Measurements from ENCODE around the gene HAUS3. TPM values are rescaled to one million over a fixed set of nuclear protein-coding genes. Genes with fewer than 3 reads are reported as not detected.

Gene HAUS3
- total and polyA plus RNA-seq, 7 donors, result 4.2 to 16.1 (median 5.3) TPM

- no peaks in the 10 kb centered on the region for H3K9me3 ChIP-seq
- H3K36me3 ChIP-seq (ENCODE audit: insufficient read depth in 1 of 2, low read depth in 1 of 2), result peaks cover 0 to 38% of the 10 kb centered on the region in 2 donors
- no peak for TF ChIP-seq CTCF (IDR thresholded peaks at IDR 0.05)
- H3K27me3 ChIP-seq (ENCODE audit: insufficient read depth in 3 of 3, low read length in 2 of 3), result no peaks in the 10 kb centered on the region
- peak overlapping the region; percentile 99 for H3K4me3 ChIP-seq
- peak; percentile 15 to 54 for DNase-seq
- WGBS, 3 donors, result 45 to 75% (median 49%) methylated on average over 11 to 13 of the region's 13 CpGs
- ATAC-seq, result no peak
- intact Hi-C loops (cut with DNase I), result no loop called here
- peak overlapping the region; percentile 94 for H3K27ac ChIP-seq
- peaks cover 60% of the 10 kb centered on the region for H3K4me1 ChIP-seq
Observed at GRCh38 chr4:2259036-2259540, 17.2 kb upstream of the HAUS3 start.

- WGBS, 3 donors, result 79 to 84% (median 81%) methylated on average over 17 to 18 of the region's 18 CpGs
Observed at GRCh38 chr4:2258091-2259035, 16.4 kb upstream of the HAUS3 start.

GRCh38 chr4:2257361-2258081 lies 15.6 kb upstream of the HAUS3 start:
- Histone ChIP-seq H3K36me3 (ENCODE audit: insufficient read depth in 1 of 2, low read depth in 1 of 2) (peaks cover 0 to 53% of the 10 kb centered on the region in 2 donors), H3K27me3 (ENCODE audit: insufficient read depth in 3 of 3, low read length in 2 of 3) (no peaks in the 10 kb centered on the region), H3K4me3 (no peak overlapping the region), H3K4me1 (peaks cover 60% of the 10 kb centered on the region), H3K27ac (peak overlapping the region; percentile 60), H3K9me3 (no peaks in the 10 kb centered on the region)
- ATAC-seq (no peak), DNase-seq (peak; percentile 13 to 49)
- TF ChIP-seq CTCF (IDR thresholded peaks at IDR 0.05), result no peak
- intact Hi-C loops (cut with DNase I), result no loop called here
- 66 to 77% (median 74%) methylated on average over 14 of the region's 14 CpGs for WGBS, 3 donors

More at GRCh38 chr4:2258091-2259035, 16.4 kb upstream of the HAUS3 start:
- Histone ChIP-seq H3K27ac (peak overlapping the region; percentile 60), H3K36me3 (ENCODE audit: insufficient read depth in 1 of 2, low read depth in 1 of 2) (peaks cover 0 to 45% of the 10 kb centered on the region in 2 donors), H3K4me1 (peaks cover 62% of the 10 kb centered on the region), H3K9me3 (no peaks in the 10 kb centered on the region), H3K27me3 (ENCODE audit: insufficient read depth in 3 of 3, low read length in 2 of 3) (no peaks in the 10 kb centered on the region), H3K4me3 (peak overlapping the region; percentile 99)
- DNase-seq (peak; percentile 14 to 50), ATAC-seq (no peak)
- intact Hi-C loops (cut with DNase I), result no loop called here
- no peak for TF ChIP-seq CTCF (IDR thresholded peaks at IDR 0.05)

- no peak for TF ChIP-seq CTCF (IDR thresholded peaks at IDR 0.05)
- Histone ChIP-seq H3K4me1 (peaks cover 60% of the 10 kb centered on the region), H3K9me3 (no peaks in the 10 kb centered on the region), H3K27me3 (ENCODE audit: insufficient read depth in 3 of 3, low read length in 2 of 3) (no peaks in the 10 kb centered on the region), H3K36me3 (ENCODE audit: insufficient read depth in 1 of 2, low read depth in 1 of 2) (peaks cover 0 to 59% of the 10 kb centered on the region in 2 donors), H3K27ac (peak overlapping the region; percentile 60), H3K4me3 (no peak overlapping the region)
- peak; percentile 42 to 80 for DNase-seq
- WGBS, 3 donors, result 40 to 55% (median 48%) methylated on average over 12 of the region's 12 CpGs
- intact Hi-C loops (cut with DNase I), result no loop called here
- peak in 3 of 4 donors; percentile 41 to 61 (median 58) for ATAC-seq
Observed at GRCh38 chr4:2256781-2257191, 14.9 kb upstream of the HAUS3 start.

Data from psoas muscle (tissue), 8 donors.